NCI-H2171 (cell line): ENCODE results near the gene XKR3.
"Not testable (repeated sequence)": the region's sequence is repeated elsewhere in the genome, so short reads cannot be mapped to it uniquely, and the experiment has no call there.

ENCODE experiments used
- DNase-seq: peaks from one replicate; lab custom pipeline; 2025; lab: John Stamatoyannopoulos, UW

Gene XKR3

DNA sequence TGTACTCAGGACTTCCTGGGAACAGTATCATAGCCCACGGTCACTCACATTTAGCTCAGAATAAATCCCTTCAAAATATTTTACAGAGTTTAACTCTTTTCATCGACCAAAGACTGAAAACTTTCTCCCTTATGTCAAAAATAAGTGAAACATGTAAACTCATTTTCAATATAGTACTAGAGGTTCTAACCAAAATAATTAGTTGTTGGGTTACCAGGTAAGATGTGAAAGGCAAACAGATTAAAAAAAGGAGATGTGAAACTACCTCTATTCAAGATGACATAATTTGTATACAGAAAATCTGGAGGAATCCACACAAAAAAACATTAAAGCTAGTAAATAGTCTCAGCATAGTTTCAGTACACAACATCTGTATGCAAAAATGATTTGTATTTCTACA is 20.3 kb downstream of the XKR3 start:
- DNase-seq = no peak

DNA sequence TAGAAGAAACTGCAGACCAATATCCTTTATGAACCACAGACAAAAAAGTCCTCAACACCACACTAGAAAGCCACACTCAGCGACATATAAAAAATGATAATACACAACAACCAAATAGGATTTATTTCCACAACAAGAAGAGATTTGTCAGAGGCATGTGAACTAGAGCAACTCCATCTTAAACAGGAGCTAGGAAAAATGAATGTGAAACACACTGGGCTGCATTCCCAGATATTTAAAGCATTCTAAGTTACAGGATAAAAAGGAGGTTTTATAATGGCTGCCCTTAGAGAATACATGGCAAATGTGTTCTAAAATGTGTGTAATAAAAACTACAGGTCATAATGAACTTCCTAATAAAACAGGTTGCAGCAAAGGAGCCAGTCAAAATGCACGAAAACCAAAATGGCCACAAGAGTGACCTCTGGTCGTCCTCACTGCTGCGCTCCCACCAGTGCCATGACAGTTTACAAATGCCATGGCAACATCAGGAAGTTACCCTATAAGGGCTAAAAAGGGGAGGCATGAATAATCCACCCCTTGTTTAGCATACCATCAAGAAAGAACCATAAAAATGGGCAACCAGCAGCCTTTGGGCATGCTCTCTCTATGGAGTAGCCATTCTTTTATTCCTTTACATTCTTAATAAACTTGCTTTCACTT is 21.8 kb downstream of the XKR3 start:
- DNase-seq = no peak

DNA sequence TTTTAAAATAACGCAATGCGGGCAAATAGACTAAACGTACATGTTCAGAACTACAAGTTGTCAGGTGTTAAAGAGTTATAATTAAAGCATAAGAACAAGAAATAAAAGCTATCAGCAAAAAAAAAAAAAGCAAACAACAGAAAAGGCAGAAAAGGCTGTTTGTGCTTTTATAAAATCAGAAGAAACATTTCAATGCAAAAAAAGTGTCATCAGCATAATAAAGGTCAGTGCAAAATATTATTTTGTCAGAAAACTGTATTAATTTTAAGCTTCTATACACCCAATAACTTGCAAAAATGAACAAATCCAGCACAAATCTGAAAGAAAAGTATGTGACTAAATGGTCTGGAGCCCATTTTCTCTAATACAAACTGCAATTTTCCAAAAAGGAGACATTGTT is 23.6 kb downstream of the XKR3 start:
- no peak for DNase-seq

DNA sequence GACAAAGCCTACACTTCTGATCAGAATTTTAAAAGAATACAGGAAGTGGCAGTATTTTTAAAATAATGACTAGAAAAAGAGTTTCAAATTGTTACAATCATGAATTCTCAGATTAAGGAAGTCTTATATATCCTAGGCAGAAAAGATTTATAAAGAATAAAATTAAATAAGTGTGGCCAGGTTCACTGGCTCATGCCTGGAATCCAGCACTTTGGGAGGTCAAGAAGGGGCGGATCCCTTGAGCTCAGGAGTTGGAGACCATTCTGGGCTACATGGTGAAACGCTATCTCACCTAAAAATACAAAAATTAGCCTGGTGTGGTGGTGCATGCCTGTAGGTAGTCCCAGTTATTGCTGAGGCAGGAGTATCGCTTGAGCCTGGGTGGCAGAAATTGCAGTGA is 24.1 kb downstream of the XKR3 start:
- DNase-seq = no peak

DNA sequence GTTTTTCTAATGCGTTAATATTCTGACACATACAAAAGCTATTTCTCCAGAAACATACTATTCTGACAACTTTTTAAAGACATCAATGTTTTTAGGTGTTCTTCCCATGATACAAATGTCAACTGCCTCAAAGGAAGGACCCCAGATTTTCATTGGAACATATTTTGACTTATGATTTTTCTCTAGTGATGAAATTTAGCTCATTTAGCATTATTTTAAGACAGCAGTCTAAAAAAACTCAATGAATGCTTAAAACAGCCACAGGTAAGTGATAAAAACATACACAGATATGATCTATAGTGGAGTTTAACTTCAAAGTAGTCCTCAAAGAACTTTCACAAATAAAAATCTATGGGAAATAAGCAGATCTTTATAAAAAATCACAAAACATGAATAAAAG is 24.9 kb downstream of the XKR3 start:
- no peak for DNase-seq

DNA sequence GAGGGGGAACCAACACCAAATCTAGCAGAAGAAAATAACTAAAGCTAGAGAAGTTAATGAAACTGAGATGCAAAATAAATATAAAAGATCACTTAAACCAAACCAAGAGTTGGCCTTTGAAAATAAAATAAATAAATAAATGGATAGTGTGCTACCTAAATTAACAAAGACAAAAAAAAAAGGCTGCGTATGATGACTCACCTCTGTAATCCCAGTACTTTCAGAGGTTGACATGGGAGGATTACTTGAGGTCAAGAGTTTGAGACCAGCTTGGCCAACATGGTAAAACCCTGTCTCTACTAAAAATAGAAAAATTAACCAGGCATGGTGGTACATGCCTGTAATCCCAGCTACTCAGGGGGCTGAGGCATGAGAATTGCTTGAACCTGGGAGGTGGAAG is 29.7 kb downstream of the XKR3 start:
- DNase-seq = not testable (repeated sequence)

DNA sequence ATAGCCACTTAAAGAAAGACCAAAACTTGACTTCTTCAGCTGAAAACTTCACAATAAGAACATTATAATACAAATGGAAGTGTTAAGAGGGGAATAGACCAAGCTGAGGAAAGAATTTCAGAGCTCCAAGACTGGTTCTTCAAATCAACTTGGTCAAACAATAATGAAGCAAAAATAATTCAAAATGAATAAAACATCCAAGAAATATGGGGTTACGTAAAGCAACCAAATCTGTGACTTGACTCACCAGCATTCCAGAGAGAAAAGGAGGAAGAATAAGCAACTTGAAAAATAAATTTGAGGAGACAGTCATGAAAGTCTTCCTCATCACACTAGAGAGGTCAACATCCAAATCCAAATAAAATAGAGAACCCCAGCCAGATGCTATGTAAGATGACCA is 31.4 kb downstream of the XKR3 start:
- no peak for DNase-seq

DNA sequence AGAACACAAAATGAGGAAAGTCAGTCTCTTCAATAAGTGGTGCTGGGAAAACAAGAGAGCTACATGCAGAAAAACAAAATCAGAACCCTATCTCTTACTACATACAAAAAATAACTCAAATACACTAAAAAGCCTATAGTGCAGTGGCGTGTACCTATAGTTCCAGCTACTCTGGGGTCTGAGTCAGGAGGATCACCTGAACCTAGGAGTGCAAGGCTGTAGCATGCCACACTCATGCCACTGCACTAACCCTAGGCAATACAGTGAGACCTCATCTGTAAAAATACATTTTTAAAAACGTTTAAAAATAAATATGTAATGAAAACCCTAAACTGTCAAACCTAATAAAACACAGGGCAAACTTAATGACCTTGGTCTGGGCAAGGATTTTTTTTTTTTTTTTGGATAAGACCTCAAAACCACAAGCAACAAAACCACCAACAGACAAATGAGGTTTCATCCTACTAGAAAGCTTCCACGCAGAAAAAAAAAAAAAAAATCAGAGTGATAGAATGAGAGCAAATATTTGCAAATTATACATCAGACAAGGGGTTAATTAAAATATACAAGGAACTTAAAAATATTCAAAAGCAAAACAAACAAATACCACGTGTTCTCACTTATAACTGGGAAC is 35.2 kb downstream of the XKR3 start:
- no peak for DNase-seq

DNA sequence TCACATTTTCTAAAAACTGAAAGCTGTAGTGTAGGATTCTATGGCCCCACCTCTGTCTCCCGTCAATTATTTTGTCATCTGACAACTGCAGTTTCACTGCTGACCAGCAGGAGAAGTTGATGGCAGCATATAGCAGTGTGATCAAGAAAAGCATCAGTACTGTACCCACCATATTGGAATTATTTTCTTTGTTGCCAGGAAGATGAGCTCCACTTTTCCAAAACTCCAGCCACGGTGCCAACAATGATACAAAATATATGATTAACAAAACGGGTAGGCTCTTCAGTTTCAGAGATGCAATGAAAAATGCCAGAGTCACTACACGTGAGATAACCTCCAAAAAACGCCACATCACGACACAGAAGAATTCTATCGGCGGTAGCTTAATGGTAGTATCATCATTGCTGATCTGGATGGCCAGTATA is 41.3 kb downstream of the XKR3 start:
- DNase-seq = no peak

DNA sequence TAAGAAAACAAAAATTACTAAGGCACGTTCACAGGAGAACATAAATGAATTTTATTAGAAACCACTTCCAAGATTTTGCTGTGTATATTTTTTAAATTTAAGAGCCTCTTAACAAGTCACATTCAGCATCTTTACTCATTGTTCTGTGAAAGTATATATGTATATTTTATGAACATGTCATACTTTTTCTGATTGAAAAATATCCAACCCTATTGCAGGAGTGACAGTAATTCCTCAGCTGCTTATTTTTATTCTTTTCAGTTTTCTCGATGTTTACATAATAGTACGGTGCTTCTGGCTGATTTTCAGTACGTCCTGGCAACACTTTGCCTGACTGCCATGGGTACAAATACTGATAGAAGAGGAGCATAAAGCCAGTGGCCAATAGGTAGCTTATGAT is 41.8 kb downstream of the XKR3 start:
- DNase-seq = no peak

DNA sequence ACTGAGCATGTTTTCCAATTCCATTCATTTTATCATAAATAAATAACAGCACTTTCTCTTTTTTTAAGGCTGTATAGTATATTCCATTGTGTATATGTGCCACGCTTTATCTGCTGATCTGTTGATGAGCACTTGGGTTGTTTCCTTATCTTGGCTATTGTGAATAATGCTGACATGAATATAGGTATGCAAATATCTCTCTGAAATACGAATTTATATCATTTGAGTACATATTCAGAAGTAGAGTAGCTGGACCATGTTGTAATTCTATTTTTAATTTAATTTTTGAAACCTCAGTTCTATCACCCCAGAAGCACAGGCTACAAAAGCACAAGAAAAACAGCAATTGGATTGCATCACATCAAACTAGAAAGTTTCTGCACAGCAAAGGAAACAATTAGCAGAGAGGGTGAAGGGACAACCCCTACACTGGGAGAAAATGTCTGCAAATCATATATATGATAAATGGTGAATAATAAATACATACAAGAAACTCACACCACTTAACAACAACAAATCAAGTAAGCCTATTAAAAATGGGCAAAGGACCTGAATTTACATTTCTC is 43.4 kb downstream of the XKR3 start:
- no peak for DNase-seq

DNA sequence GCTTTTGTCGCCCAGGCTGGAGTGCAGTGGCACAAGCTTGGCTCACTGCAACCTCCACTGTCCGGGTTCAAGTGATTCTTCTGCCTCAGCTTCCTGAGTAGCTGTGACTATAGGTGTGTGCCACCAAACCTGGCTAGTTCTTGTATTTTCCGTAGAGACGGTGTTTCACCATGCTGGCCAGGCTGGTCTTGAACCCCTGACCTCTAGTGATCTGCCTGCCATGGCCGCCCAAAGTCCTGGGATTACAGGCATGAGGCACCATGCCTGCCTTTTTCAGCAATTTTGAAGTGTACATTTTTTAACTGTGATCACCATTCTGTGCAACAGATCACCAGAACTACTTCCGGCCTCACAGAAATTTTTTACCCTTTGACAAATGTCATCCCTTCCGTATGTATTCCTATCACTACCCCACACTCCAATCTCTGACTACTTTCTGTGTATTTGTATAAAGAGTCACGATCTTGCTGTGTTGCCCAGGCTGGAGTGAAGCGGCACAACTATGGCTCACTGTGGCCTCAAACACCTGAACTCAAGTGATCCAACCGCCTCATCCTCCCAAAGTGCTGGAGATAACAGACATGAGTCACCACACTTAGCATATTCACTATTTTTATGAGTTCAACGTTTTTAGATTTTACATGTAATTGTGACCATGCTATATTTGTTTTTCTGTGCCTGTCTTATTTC is 44.0 kb downstream of the XKR3 start:
- DNase-seq = no peak

DNA sequence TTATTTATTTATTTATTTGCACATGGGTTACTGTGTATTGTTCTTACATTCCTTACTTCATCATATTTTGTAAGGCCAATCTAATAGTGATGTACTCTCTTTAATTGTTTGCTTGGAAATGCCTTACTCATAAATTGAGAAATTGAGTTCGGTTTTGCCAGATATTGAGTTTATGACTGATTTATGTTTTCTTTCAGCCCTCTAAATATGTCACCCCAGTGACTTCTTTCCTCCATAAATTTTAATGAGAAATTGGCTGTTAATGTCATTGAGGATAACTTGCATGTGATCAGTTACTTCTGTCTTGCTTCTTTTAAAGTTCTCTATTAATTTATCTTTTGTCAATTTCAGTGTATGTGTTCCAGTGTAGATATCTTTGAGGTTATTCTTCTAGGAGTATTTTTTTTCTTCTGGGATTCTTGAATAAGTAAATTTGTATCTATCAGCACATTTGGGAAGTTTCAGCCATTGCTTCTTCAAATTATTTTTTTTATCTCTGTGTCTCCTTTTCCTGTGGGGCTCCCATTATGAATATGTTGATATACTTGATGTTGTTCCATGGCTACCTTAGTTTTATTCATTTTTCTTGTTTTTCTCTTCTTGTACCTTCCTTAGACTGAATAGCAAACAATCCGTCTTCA is 47.8 kb downstream of the XKR3 start:
- DNase-seq = no peak

DNA sequence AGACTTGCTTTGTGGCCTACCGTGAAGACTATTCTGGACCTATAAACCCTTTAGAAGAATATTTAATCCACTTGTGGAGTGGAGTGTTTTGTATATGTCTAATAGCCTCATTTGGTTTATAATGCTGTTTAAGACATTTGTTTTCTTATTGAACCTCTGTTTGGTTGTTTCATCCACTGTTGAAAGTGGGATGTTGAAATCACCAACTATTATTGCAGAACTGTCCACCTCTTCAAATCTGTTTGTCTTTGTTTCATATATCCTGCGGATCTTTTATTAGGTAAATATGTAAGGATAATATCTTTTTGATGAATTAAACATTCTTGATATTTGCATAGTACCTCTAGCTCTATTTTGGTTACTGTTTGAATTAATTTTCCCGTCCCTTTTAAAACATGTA is 49.1 kb downstream of the XKR3 start:
- DNase-seq = no peak

DNA sequence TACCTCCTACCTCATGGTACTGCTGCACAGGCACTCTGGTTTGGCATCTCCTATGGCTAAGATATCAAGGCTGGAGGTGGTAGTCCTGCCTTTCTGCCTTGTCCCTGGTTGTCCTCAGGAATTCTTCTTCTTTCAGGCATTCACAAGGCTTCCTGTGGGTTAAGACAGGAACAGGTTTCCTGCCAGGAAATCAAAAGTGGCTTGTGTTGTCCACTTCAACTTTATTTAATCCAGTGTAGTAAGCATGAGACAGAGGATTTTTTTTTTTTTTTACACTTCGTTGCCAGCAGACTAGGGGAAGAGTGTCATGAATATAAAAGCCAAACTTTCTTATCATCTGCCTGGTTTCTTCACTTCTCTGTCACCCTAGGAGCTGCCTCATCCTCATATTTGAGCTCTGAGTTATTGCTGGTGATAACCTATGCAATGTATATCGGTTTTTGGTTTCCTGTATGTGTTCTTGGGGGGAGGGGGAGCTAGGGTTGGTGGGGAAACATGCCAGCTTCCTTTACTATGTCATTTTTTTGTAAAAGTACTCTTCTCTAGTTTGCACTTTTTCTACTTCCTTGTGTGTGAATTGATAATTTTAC is 50.2 kb downstream of the XKR3 start:
- no peak for DNase-seq

DNA sequence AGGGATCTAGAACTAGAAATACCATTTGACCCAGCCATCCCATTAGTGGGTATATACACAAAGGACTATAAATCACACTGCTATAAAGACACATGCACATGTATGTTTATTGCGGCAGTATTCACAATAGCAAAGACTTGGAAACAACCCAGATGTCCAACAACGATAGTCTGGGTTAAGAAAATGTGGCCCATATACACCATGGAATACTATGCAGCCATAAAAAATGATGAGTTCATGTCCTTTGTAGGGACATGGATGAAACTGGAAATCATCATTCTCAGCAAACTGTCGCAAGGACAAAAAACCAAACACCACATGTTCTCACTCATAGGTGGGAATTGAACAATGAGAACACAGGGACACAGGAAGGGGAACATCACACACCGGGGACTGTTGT is 53.6 kb downstream of the XKR3 start:
- not testable (repeated sequence) for DNase-seq

DNA sequence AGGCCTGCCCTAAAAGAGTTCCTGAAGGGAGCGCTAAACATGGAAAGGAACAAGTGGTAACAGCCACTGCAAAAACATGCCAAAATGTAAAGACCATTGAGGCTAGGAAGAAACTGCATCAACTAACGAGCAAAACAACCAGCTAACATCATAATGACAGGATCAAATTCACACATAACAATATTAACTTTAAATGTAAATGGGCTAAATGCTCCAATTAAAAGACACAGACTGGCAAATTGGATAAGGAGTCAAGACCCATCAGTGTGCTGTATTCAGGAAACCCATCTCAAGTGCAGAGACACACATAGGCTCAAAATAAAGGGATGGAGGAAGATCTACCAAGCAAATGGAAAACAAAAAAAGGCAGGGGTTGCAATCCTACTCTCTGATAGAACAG is 57.3 kb downstream of the XKR3 start:
- DNase-seq = not testable (repeated sequence)

DNA sequence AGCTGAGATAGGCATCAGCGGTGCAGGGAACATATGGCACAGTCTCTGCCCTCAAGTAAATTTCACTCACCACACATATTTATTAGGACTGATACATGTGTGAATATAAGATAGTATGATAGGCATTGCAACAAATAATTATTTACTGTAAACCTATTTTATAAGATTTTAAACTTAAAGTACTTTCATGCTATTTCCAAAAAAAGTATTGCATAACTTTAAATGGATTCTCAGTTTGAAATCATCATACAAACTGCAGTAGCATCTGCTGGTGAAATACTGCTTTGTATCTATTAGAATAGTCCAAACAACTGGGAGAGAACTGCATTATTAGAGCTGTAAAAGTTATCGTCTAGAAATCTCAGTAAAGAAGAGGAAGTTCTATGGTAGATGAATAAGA is 63.0 kb downstream of the XKR3 start:
- DNase-seq = not testable (repeated sequence)

DNA sequence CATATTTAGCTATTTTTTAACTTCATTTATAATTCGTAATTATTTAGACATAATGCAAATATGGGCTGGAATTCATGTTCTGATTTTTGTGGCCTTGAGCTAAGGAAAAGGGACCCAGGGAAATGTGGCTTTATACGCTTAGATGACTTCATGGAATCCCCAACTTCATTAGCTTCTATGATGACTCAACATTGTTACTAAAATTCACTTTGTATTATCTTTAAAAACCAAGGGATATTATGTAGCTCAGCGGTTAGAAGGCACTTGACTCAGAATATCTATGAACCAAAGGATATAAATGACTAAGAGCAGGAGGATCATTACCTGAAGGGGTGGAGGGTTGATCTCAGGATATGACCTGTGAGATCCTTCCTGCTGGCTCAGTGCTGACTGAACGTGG is 64.8 kb downstream of the XKR3 start:
- not testable (repeated sequence) for DNase-seq

DNA sequence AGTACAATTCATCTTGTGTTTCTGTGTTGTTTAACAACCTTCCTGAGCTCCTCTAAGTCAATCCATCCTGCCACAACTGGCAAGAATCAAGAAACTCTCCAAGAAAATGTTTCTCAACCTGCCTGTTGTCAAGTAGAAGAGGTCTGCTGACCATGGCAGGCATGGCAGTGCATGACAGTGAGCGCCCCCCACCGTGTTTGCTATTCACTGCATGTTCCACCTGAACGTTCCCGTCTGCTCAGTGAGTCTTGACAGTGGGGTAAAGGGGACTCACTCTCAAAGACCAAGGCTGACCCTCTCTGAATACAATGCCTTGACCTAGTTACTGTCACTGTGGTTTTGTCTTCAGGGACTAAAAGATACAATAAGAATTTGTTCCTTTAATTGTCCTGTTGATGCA is 75.9 kb downstream of the XKR3 start:
- DNase-seq = not testable (repeated sequence)

DNA sequence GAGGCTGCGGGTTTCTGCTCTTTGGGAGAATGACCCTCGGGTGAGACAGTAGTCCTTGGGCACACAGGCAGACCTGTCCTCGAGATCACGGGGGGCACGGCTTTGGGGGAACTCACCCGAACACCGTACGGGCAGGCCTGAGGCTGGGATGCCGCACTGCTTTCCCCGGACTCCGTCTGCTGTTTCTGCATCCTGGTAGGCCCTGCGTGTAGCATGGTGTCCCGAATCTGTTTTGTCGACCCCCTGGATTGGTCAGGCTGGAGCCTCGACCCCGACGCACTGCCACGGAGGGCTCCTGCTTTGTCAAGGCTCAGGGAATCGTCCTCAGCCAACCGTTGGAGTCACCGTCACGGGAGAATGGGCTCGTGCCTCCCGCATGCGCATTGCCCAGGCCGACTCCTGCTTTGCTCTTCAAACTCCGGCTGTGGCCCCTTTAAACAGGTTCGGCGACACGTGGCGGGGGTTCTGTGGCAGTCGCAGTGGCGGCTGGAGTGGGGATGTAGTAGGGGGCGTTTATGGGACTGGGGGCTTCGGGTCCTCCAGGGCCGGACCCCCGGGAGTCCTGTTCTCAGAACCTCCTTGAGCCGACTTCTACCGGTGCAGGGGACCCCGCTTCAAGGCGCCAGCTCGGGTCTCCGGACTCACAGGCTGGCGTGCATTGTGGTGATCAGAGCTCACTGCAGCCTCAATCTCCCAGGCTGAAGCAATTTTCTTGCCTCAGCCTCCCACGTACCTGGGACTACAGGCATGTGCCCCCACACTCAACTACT is 76.9 kb downstream of the XKR3 start:
- DNase-seq = not testable (repeated sequence)
